K562 (cell line): ENCODE results near the gene DAB1. TPM values are rescaled to one million over a fixed set of nuclear protein-coding genes. Genes with fewer than 3 reads are reported as not detected.

Experiments used
- ATAC-seq: fragments of 200-7000 bp; cut with Tn5 transposase; 3 replicates; pipeline ENCODE4 v1.9.1; 2020; ENCODE audit warnings: moderate library complexity
- BruUV-seq: library from RNA; stranded (reverse); fragments of 400-500 nt; replicated peaks from 2 replicates; lab custom pipeline; 2021; lab: Mats Ljungman, UMichigan
- CTCF ChIA-PET: fragments of 300-600 bp; formaldehyde crosslinking; extraction: SDS; loops from one replicate; lab custom pipeline; 2021; ENCODE audit warnings: low intra/inter-chr PET ratio; lab: Yijun Ruan, JAX
- POLR2A ChIA-PET: fragments of 300-600, 350-650 bp; sonication (Branson Sonifier 250); formaldehyde crosslinking; extraction: SDS; loops from one replicate; lab custom pipeline; 2021; ENCODE audit warnings: antibody characterized with exemption, inconsistent platforms; lab: Yijun Ruan, JAX
- DNase-seq, 4 experiments: peaks; one replicate each; pipeline versions ENCODE4 v3.0.0 to v3.0.0-alpha.2; 2011 to 2018; ENCODE audit warnings: low spot score in 3 of 4, mixed read lengths in 3 of 4; ENCODE audit errors: extremely low read depth in 1 of 4
- FAIRE-seq: peaks from 2 replicates; lab custom pipeline; 2011; peaks lifted over from hg19 to GRCh38; lab: Jason Lieb, UNC
- H2AFZ ChIP-seq: 2 replicates; pipeline ENCODE4 v1.6.0; 2011; ENCODE audit warnings: low read depth, low read length, control low read depth, inconsistent platforms
- H3K27ac ChIP-seq: fragments of 200-600 bp; 3 replicates; pipeline ENCODE4 v1.8.0; 2011; ENCODE audit warnings: low read depth, mild to moderate bottlenecking, control low read depth, inconsistent platforms, low read length, moderate library complexity, mixed read lengths; ENCODE audit errors: extremely low read depth
- H3K27me3 ChIP-seq, 2 experiments: fragments of 300-600 bp in 1 of 2; 2 replicates in 1 of 2; 3 replicates in 1 of 2; pipeline versions ENCODE4 v1.6.0 to v1.8.0; 2011; ENCODE audit warnings: inconsistent platforms in 2 of 2, low read length in 2 of 2, mild to moderate bottlenecking in 1 of 2, mixed read lengths in 1 of 2, moderate library complexity in 1 of 2; ENCODE audit not compliant: control insufficient read depth in 2 of 2, insufficient read depth in 2 of 2
- H3K36me3 ChIP-seq: fragments of 300-600 bp; 3 replicates; pipeline ENCODE4 v1.8.0; 2011; ENCODE audit warnings: mild to moderate bottlenecking, low read length, inconsistent platforms; ENCODE audit not compliant: control insufficient read depth, insufficient read depth
- H3K4me1 ChIP-seq, 2 experiments: fragments of 200-600 bp in 1 of 2; replicated peaks in 1 of 2; 2 replicates in 1 of 2; 3 replicates in 1 of 2; pipeline versions ENCODE4 v1.5.1 to v1.8.0; 2011; ENCODE audit warnings: inconsistent platforms in 2 of 2, low read length in 2 of 2, mild to moderate bottlenecking in 1 of 2, mixed read lengths in 1 of 2, moderate library complexity in 1 of 2; ENCODE audit not compliant: control insufficient read depth in 2 of 2, insufficient read depth in 2 of 2
- H3K4me2 ChIP-seq: 2 replicates; pipeline ENCODE4 v1.6.1; 2011; ENCODE audit warnings: low read length, control low read depth, inconsistent platforms, mixed read lengths; ENCODE audit not compliant: insufficient read depth
- H3K4me3 ChIP-seq: fragments of 200-600 bp; sonication (generic), shearing (Covaris generic); 2 replicates; pipeline ENCODE4 v1.5.1; 2016; ENCODE audit warnings: control low read depth, inconsistent platforms
- H3K79me2 ChIP-seq: fragments of 200-600 bp; 3 replicates; pipeline ENCODE4 v1.8.0; 2011; ENCODE audit warnings: low read length, inconsistent platforms; ENCODE audit not compliant: control insufficient read depth, insufficient read depth
- H3K9ac ChIP-seq, 2 experiments: 2 replicates each; pipeline versions ENCODE4 v1.6.0 to v1.6.1; 2011; ENCODE audit warnings: low read depth in 2 of 2, low read length in 2 of 2, control low read depth in 1 of 2, inconsistent platforms in 1 of 2, mild to moderate bottlenecking in 1 of 2, mixed read lengths in 1 of 2; ENCODE audit not compliant: insufficient read depth in 1 of 2
- H3K9me1 ChIP-seq: one replicate; pipeline ENCODE4 v1.6.0; 2011; ENCODE audit warnings: inconsistent platforms, mild to moderate bottlenecking, low read length, moderate library complexity; ENCODE audit not compliant: control insufficient read depth, insufficient read depth
- H3K9me3 ChIP-seq: replicated peaks from 2 replicates; pipeline ENCODE4 v1.5.1; 2011; ENCODE audit warnings: low read depth, low read length, inconsistent platforms; ENCODE audit not compliant: control insufficient read depth, insufficient read depth
- H4K20me1 ChIP-seq: replicated peaks from 2 replicates; pipeline ENCODE4 v1.6.1; 2011; ENCODE audit warnings: low read length, inconsistent platforms, mixed read lengths; ENCODE audit not compliant: control insufficient read depth, insufficient read depth
- ADNP ChIP-seq: fragments of 200-800 bp; sonication (Bioruptor generic); IDR thresholded peaks from 2 replicates; pipeline ENCODE4 v1.6.1; 2016; ENCODE audit warnings: missing genetic modification characterization, missing compliant biosample characterization
- CHD4 ChIP-seq: fragments of 200-600 bp; sonication (generic); IDR thresholded peaks from 3 replicates; pipeline ENCODE4 v1.6.1; 2012; ENCODE audit warnings: low read depth, mild to moderate bottlenecking, mixed read lengths, low read length, inconsistent platforms; ENCODE audit not compliant: insufficient read depth, insufficient replicate concordance, poor library complexity, severe bottlenecking
- ESRRA ChIP-seq: fragments of 450-650 bp; IDR thresholded peaks from 2 replicates; pipeline ENCODE4 v1.6.1; 2014; ENCODE audit warnings: low read depth, mild to moderate bottlenecking, moderate library complexity, borderline replicate concordance
- FOXM1 ChIP-seq, 2 experiments: fragments of 450-650 bp in 1 of 2; sonication (generic) in 1 of 2; formaldehyde crosslinking in 1 of 2; IDR thresholded peaks; 2 replicates each; pipeline versions ENCODE4 v1.6.1 to v1.9.0; 2017 to 2022; ENCODE audit warnings: low read depth in 2 of 2, mild to moderate bottlenecking in 2 of 2, missing genetic modification reagents in 1 of 2, moderate library complexity in 1 of 2
- HMGXB4 ChIP-seq: sonication (generic); formaldehyde crosslinking; IDR thresholded peaks from 2 replicates; pipeline ENCODE4 v1.8.1; 2023; ENCODE audit warnings: mild to moderate bottlenecking, missing genetic modification reagents
- MAFG ChIP-seq: fragments of 450-650 bp; conservative IDR thresholded peaks from 2 replicates; pipeline ENCODE4 v1.6.1; 2016; ENCODE audit warnings: missing genetic modification characterization, missing compliant biosample characterization
- NONO ChIP-seq, 2 experiments: fragments of 200-400 bp in 1 of 2; fragments of 450-650 bp in 1 of 2; formaldehyde crosslinking in 1 of 2; IDR thresholded peaks; 2 replicates each; pipeline ENCODE4 v1.6.1; 2017; ENCODE audit warnings: low read depth in 2 of 2, mild to moderate bottlenecking in 2 of 2, moderate library complexity in 2 of 2, low read length in 1 of 2
- SAP30 ChIP-seq: fragments of 200-600 bp; sonication (generic); IDR thresholded peaks from 2 replicates; pipeline ENCODE4 v1.6.1; 2012; ENCODE audit warnings: borderline replicate concordance, low read depth, mild to moderate bottlenecking, moderate library complexity, low read length, control low read depth, inconsistent platforms; ENCODE audit not compliant: insufficient read depth, poor library complexity, severe bottlenecking
- USF2 ChIP-seq: sonication (generic); formaldehyde crosslinking; IDR thresholded peaks from 2 replicates; pipeline ENCODE4 v1.5.0; 2020; ENCODE audit warnings: missing genetic modification reagents
- WGBS: fragments of 100-300 bp; shearing (Covaris generic); methylation state at CpG from one replicate; pipeline ENCODE4 v1.1.6; 2016; ENCODE audit warnings: low coverage, mixed read lengths; ENCODE audit not compliant: insufficient coverage; ENCODE audit errors: missing lambda C conversion rate; 5-methylcytosine and 5-hydroxymethylcytosine counted together
- in situ Hi-C: fragments of 300-500 bp; cut with MboI; formaldehyde crosslinking; loops from 4 replicates; pipeline ENCODE4 v1.15.0; 2018; ENCODE audit warnings: inconsistent platforms, mixed read lengths
- intact Hi-C: fragments of 100-400 bp; cut with micrococcal nuclease; formaldehyde crosslinking; loops from 2 replicates; pipeline ENCODE4 v1.14.2; 2022
- polyA plus RNA-seq, 8 experiments: library from polyadenylated mRNA; depleted of rRNA in 4 of 8; stranded (reverse) in 5 of 8; unstranded in 3 of 8; fragments of >200 nt; fragmentation: Nextera tagmentation in 2 of 8; fragmentation: Illumina TruSeq in 1 of 8; extraction: Ambion mirVana in 2 of 8; extraction: Trizol in 1 of 8; gene quantifications; 2 replicates each; pipeline versions ENCODE4 v1.2.1 to v1.2.3, GENCODE V29; 2011 to 2014; ENCODE audit warnings: inconsistent platforms in 1 of 8, missing spikeins in 1 of 8
- total RNA-seq, 7 experiments: library from RNA; depleted of rRNA in 6 of 7; stranded (reverse); fragments of >200 nt in 6 of 7; fragmentation: Illumina TruSeq in 2 of 7; extraction: Trizol in 2 of 7; gene quantifications; 2 replicates each; pipeline versions ENCODE4 v1.2.1 to v1.2.3, GENCODE V29; 2011 to 2021; ENCODE audit warnings: low replicate concordance in 1 of 7

Gene DAB1
- total and polyA plus RNA-seq, 9 of the 15 experiments (the other 6 are each of a cell fraction or from before 2014, with no cell fraction given) = not detected

DNA sequence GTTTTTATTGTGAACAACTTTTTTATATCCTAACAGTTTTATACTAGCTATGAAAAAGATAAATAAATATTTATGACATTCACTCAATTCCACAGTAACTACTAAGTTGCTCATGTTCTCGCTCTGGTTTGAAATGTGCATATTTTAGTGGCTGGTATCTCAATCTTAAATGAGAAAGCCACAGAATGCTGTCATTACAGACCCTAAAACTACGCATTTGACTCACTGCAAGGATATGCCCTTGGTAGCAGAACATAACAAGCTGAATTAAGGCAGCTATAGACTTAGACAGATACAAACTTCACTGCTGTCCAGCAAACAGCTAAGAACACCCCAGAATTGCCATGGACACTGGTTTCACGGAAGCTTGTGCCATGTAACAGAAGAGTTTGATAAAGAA is 19.0 kb downstream of the DAB1 start:
- Histone ChIP-seq H3K4me3 (no peak overlapping the region), H3K27me3 (no peaks in the 10 kb centered on the region), H3K79me2 (no peaks in the 10 kb centered on the region), H2AFZ (no peak overlapping the region), H3K4me1 (no peaks in the 10 kb centered on the region), H3K9me1 (no peaks in the 10 kb centered on the region), H3K9ac (no peak overlapping the region), H3K27ac (no peak overlapping the region), H3K36me3 (no peaks in the 10 kb centered on the region), H3K4me2 (no peak overlapping the region), H3K9me3 (no peaks in the 10 kb centered on the region), H4K20me1 (no peaks in the 10 kb centered on the region)
- in situ Hi-C loops (no loop called here), intact Hi-C loops (no loop called here)
- DNase-seq (no peak), ATAC-seq (no peak), FAIRE-seq (no peak)
- BruUV-seq = no TSS peak
- ChIA-PET POLR2A (interaction anchor here (0.6 kb wide), 1 partner anchor 54 kb away, joined by 3 read pairs; no protein-coding TSS in a partner anchor), CTCF (interaction anchor here (0.7 kb wide), 1 partner anchor 927 kb away, joined by 3 read pairs; no protein-coding TSS in a partner anchor)
- WGBS = 2% methylated on average over 3 of the region's 3 CpGs
- TF ChIP-seq MAFG (tag) = no peak
- TF ChIP-seq HMGXB4 (CRISPR knock-in tag) = no peak
- no peak for TF ChIP-seq ESRRA
- TF ChIP-seq NONO (IDR thresholded peaks at IDR 0.05; ENCODE audit: low read depth in 2 of 2, low read length in 1 of 2) = no peak
- TF ChIP-seq USF2 (CRISPR knock-in tag) = no peak
- TF ChIP-seq ADNP (tag) = no peak
- no peak for TF ChIP-seq FOXM1 (IDR thresholded peaks at IDR 0.05; ENCODE audit: low read depth)
- TF ChIP-seq FOXM1 (CRISPR knock-in tag; IDR thresholded peaks at IDR 0.05; ENCODE audit: low read depth) = no peak
- TF ChIP-seq CHD4 = no peak
- no peak for TF ChIP-seq SAP30
- TF ChIP-seq, all 486 proteins: peak for 0
